HEK293 (cell line): ENCODE measurements around the gene CCDC149.

Source experiments
- CTCF ChIA-PET: fragments of 350-600 bp; formaldehyde crosslinking; extraction: SDS; loops from one replicate; lab custom pipeline; 2021; ENCODE audit warnings: antibody characterized with exemption; lab: Yijun Ruan, JAX
- POLR2A ChIA-PET: fragments of 300-600 bp; formaldehyde crosslinking; extraction: SDS; loops from one replicate; lab custom pipeline; 2020; ENCODE audit warnings: antibody characterized with exemption, inconsistent platforms; lab: Yijun Ruan, JAX
- H3K27ac ChIP-seq: fragments of 200-500 bp; sonication (Bioruptor generic); 2 replicates; pipeline ENCODE4 v1.5.1; 2014; ENCODE audit warnings: low read depth, low read length, control low read depth, inconsistent platforms; ENCODE audit errors: extremely low read depth
- H3K36me3 ChIP-seq, 2 experiments: fragments of 200-500 bp in 1 of 2; sonication (Bioruptor generic) in 1 of 2; 1 replicate in 1 of 2; 2 replicates in 1 of 2; pipeline ENCODE4 v1.5.1; 2014 to 2017; ENCODE audit warnings: inconsistent platforms in 2 of 2, low read length in 2 of 2; ENCODE audit not compliant: control insufficient read depth in 2 of 2, insufficient read depth in 1 of 2
- H3K4me1 ChIP-seq: fragments of 200-500 bp; sonication (Bioruptor generic); 2 replicates; pipeline ENCODE4 v1.5.1; 2014; ENCODE audit warnings: mild to moderate bottlenecking, low read length, inconsistent platforms; ENCODE audit not compliant: control insufficient read depth, insufficient read depth
- H3K4me3 ChIP-seq: 2 replicates; pipeline ENCODE4 v1.5.1; 2011; ENCODE audit warnings: low read depth, mild to moderate bottlenecking, control low read depth, low read length, moderate library complexity
- H3K9me3 ChIP-seq: fragments of 200-500 bp; sonication (Bioruptor generic); 2 replicates; pipeline ENCODE4 v1.5.1; 2014; ENCODE audit warnings: low read depth, low read length, inconsistent platforms; ENCODE audit not compliant: control insufficient read depth, insufficient read depth
- BCL11A ChIP-seq: fragments of 450-650 bp; formaldehyde crosslinking; IDR thresholded peaks from 2 replicates; pipeline ENCODE4 v1.5.1; 2016; ENCODE audit warnings: low read depth, missing biosample characterization, missing genetic modification characterization
- HOXD13 ChIP-seq: sonication (generic); formaldehyde crosslinking; IDR thresholded peaks from 2 replicates; pipeline ENCODE4 v1.8.0; 2022; ENCODE audit warnings: missing genetic modification reagents, borderline replicate concordance
- KLF9 ChIP-seq: fragments of 450-650 bp; formaldehyde crosslinking; IDR thresholded peaks from 2 replicates; pipeline ENCODE4 v1.5.1; 2016; ENCODE audit warnings: missing biosample characterization, missing genetic modification characterization, low read depth
- TRIM28 ChIP-seq: IDR thresholded peaks from 2 replicates; pipeline ENCODE4 v1.6.1; 2011; ENCODE audit warnings: low read length, control low read depth, borderline replicate concordance
- WT1 ChIP-seq: fragments of 450-650 bp; formaldehyde crosslinking; IDR thresholded peaks from 2 replicates; pipeline ENCODE4 v1.5.1; 2016; ENCODE audit warnings: missing biosample characterization, missing genetic modification characterization
- YY1 ChIP-seq: fragments of 450-650 bp; formaldehyde crosslinking; IDR thresholded peaks from 2 replicates; pipeline ENCODE4 v1.5.1; 2018; ENCODE audit warnings: missing biosample characterization, missing genetic modification characterization
- ZBTB10 ChIP-seq: fragments of 450-650 bp; formaldehyde crosslinking; IDR thresholded peaks from 2 replicates; pipeline ENCODE4 v1.5.1; 2016; ENCODE audit warnings: missing biosample characterization, missing genetic modification characterization
- ZBTB17 ChIP-seq: fragments of 450-650 bp; formaldehyde crosslinking; IDR thresholded peaks from 2 replicates; pipeline ENCODE4 v1.5.1; 2016; ENCODE audit warnings: missing biosample characterization, missing genetic modification characterization
- ZFP3 ChIP-seq: fragments of 450-650 bp; formaldehyde crosslinking; IDR thresholded peaks from 2 replicates; pipeline ENCODE4 v1.5.1; 2016; ENCODE audit warnings: low read depth, missing biosample characterization, missing genetic modification characterization
- ZNF155 ChIP-seq: fragments of 450-650 bp; formaldehyde crosslinking; IDR thresholded peaks from 2 replicates; pipeline ENCODE4 v1.5.1; 2016; ENCODE audit warnings: missing biosample characterization, missing genetic modification characterization
- ZNF19 ChIP-seq: fragments of 450-650 bp; formaldehyde crosslinking; IDR thresholded peaks from 2 replicates; pipeline ENCODE4; 2016; ENCODE audit warnings: missing biosample characterization, missing genetic modification characterization, low read depth
- ZNF24 ChIP-seq: fragments of 450-650 bp; formaldehyde crosslinking; IDR thresholded peaks from 2 replicates; pipeline ENCODE4 v1.5.1; 2016; ENCODE audit warnings: missing biosample characterization, missing genetic modification characterization
- ZNF354C ChIP-seq: fragments of 450-650 bp; formaldehyde crosslinking; IDR thresholded peaks from 2 replicates; pipeline ENCODE4 v1.5.1; 2016; ENCODE audit warnings: missing biosample characterization, missing genetic modification characterization, low read depth, borderline replicate concordance
- ZNF394 ChIP-seq: fragments of 450-650 bp; formaldehyde crosslinking; IDR thresholded peaks from 2 replicates; pipeline ENCODE4 v1.5.1; 2016; ENCODE audit warnings: missing biosample characterization, missing genetic modification characterization, mild to moderate bottlenecking, moderate library complexity, borderline replicate concordance
- ZNF473 ChIP-seq: fragments of 450-650 bp; formaldehyde crosslinking; IDR thresholded peaks from 2 replicates; pipeline ENCODE4 v1.5.1; 2017; ENCODE audit warnings: missing biosample characterization, missing genetic modification characterization
- ZNF560 ChIP-seq: fragments of 450-650 bp; formaldehyde crosslinking; IDR thresholded peaks from 2 replicates; pipeline ENCODE4 v1.5.1; 2017; ENCODE audit warnings: missing biosample characterization, missing genetic modification characterization, borderline replicate concordance
- ZNF704 ChIP-seq: fragments of 450-650 bp; formaldehyde crosslinking; IDR thresholded peaks from 2 replicates; pipeline ENCODE4 v1.5.1; 2016; ENCODE audit warnings: missing biosample characterization, missing genetic modification characterization
- ZSCAN16 ChIP-seq: fragments of 450-650 bp; formaldehyde crosslinking; IDR thresholded peaks from 2 replicates; pipeline ENCODE4 v1.5.1; 2016; ENCODE audit warnings: missing biosample characterization, missing genetic modification characterization
- TF ChIP-seq, protein P1 (sequence below): fragments of 450-650 bp; formaldehyde crosslinking; IDR thresholded peaks from 2 replicates; pipeline ENCODE4 v1.5.1; 2016; ENCODE audit warnings: missing biosample characterization, missing genetic modification characterization
- TF ChIP-seq, protein P2 (sequence below): fragments of 450-650 bp; formaldehyde crosslinking; IDR thresholded peaks from 2 replicates; pipeline ENCODE4 v1.5.1; 2016; ENCODE audit warnings: missing biosample characterization, missing genetic modification characterization, low read depth

Gene CCDC149

GRCh38 chr4:24932515-24933225 is 19.8 kb upstream of the CCDC149 start:
- no peaks in the 10 kb centered on the region for H3K36me3 ChIP-seq
- TF ChIP-seq ZBTB10 (tag by site-specific recombination) (no peak), ZNF704 (tag by site-specific recombination) (no peak), BCL11A (tag by site-specific recombination) (no peak), ZBTB17 (tag by site-specific recombination) (no peak), HOXD13 (CRISPR knock-in tag) (no peak)
- no peaks in the 10 kb centered on the region for H3K4me1 ChIP-seq
- POLR2A ChIA-PET: no interaction called here
- H3K4me3 ChIP-seq: no peak overlapping the region
- H3K9me3 ChIP-seq: no peaks in the 10 kb centered on the region
- CTCF ChIA-PET: no interaction called here
- no peak overlapping the region for H3K27ac ChIP-seq

GRCh38 chr4:24930151-24930550 is 17.3 kb upstream of the CCDC149 start:
- Histone ChIP-seq H3K4me1 (no peaks in the 10 kb centered on the region), H3K27ac (no peak overlapping the region), H3K36me3 (no peaks in the 10 kb centered on the region), H3K4me3 (no peak overlapping the region), H3K9me3 (no peaks in the 10 kb centered on the region)
- no peak for TF ChIP-seq KLF9 (tag by site-specific recombination)
- ChIA-PET POLR2A (no interaction called here), CTCF (interaction anchor here (0.6 kb wide), 1 partner anchor 51 kb away, joined by 3 read pairs; no protein-coding TSS in a partner anchor)

DNA sequence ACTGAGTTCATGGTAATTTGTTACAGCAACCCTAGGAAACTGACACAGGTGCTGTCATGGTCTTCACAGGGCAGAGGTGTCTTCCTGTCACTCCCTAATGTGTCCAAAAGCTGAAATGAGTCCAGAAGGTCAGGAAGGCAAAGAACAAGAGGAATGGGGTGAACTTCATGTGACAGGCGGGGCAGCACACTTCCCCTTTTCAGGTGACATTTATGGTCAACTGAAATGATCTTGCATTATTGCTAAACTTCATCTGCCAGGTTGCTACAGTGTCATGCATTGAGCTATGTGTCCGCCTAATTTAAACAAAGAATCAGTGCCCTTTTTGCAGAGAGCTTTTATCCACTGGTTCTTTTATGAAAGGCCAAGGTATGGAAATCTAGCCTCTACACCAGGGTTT is 15.9 kb upstream of the CCDC149 start:
- ChIA-PET POLR2A (no interaction called here), CTCF (no interaction called here)
- Histone ChIP-seq H3K4me3 (no peak overlapping the region), H3K4me1 (no peaks in the 10 kb centered on the region), H3K36me3 (no peaks in the 10 kb centered on the region), H3K9me3 (no peaks in the 10 kb centered on the region), H3K27ac (no peak overlapping the region)
- no peak for TF ChIP-seq ZNF560
- TF ChIP-seq WT1 (tag by site-specific recombination): no peak
- TF ChIP-seq ZNF155 (tag by site-specific recombination): no peak
- TF ChIP-seq ZNF473 (tag by site-specific recombination): no peak
- no peak for TF ChIP-seq ZNF394 (tag by site-specific recombination)
- no peak for TF ChIP-seq ZSCAN16 (tag by site-specific recombination)
- no peak for TF ChIP-seq TRIM28
- no peak for TF ChIP-seq ZNF354C
- TF ChIP-seq ZNF19 (tag by site-specific recombination): no peak
- TF ChIP-seq YY1 (tag by site-specific recombination): no peak
- no peak for TF ChIP-seq ZNF24 (tag by site-specific recombination)
- no peak for TF ChIP-seq ZNF704 (tag by site-specific recombination)
- TF ChIP-seq, protein P1, sequence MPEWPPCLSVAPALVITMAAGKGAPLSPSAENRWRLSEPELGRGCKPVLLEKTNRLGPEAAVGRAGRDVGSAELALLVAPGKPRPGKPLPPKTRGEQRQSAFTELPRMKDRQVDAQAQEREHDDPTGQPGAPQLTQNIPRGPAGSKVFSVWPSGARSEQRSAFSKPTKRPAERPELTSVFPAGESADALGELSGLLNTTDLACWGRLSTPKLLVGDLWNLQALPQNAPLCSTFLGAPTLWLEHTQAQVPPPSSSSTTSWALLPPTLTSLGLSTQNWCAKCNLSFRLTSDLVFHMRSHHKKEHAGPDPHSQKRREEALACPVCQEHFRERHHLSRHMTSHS (tag by site-specific recombination): no peak
- TF ChIP-seq, protein P2, sequence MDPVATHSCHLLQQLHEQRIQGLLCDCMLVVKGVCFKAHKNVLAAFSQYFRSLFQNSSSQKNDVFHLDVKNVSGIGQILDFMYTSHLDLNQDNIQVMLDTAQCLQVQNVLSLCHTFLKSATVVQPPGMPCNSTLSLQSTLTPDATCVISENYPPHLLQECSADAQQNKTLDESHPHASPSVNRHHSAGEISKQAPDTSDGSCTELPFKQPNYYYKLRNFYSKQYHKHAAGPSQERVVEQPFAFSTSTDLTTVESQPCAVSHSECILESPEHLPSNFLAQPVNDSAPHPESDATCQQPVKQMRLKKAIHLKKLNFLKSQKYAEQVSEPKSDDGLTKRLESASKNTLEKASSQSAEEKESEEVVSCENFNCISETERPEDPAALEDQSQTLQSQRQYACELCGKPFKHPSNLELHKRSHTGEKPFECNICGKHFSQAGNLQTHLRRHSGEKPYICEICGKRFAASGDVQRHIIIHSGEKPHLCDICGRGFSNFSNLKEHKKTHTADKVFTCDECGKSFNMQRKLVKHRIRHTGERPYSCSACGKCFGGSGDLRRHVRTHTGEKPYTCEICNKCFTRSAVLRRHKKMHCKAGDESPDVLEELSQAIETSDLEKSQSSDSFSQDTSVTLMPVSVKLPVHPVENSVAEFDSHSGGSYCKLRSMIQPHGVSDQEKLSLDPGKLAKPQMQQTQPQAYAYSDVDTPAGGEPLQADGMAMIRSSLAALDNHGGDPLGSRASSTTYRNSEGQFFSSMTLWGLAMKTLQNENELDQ (tag by site-specific recombination): no peak
- TF ChIP-seq ZFP3 (tag by site-specific recombination): no peak
